Peyer's patch (tissue), 4 donors: ENCODE data around the gene GNAQ. TPM values are rescaled to one million over a fixed set of nuclear protein-coding genes. Genes with fewer than 3 reads are reported as not detected.

Experiments used
- DNase-seq, 3 donors: peaks; one replicate each; pipeline ENCODE4 v3.0.0-alpha.2; 2017 to 2019
- H3K27ac ChIP-seq, 4 donors: fragments of 200-600 bp; sonication (generic); one replicate each; pipeline ENCODE4 v1.5.1; 2016 to 2019
- H3K27me3 ChIP-seq, 2 donors: fragments of 200-600 bp; sonication (generic); one replicate each; pipeline ENCODE4 v1.5.1; 2019
- H3K36me3 ChIP-seq, 3 donors: fragments of 200-600 bp; sonication (generic); one replicate each; pipeline ENCODE4 v1.5.1; 2016 to 2019
- H3K4me1 ChIP-seq, 4 donors: fragments of 200-600 bp; sonication (generic); one replicate each; pipeline ENCODE4 v1.5.1; 2016 to 2019
- H3K4me3 ChIP-seq, 4 donors: fragments of 200-600 bp; sonication (generic); 1 replicate in 3 of 4; 2 replicates in 1 of 4; pipeline ENCODE4 v1.5.1; 2016 to 2019; ENCODE audit warnings: mild to moderate bottlenecking in 1 of 4
- H3K9me3 ChIP-seq, 4 donors: fragments of 200-600 bp; sonication (generic); one replicate each; pipeline ENCODE4 v1.5.1; 2016 to 2019; ENCODE audit warnings: mild to moderate bottlenecking in 1 of 4
- POLR2A ChIP-seq, 2 donors: fragments of 450-650 bp; IDR thresholded peaks; one replicate each; pipeline ENCODE4 v1.5.1; 2017; ENCODE audit warnings: antibody characterized with exemption in 2 of 2, mild to moderate bottlenecking in 2 of 2, moderate library complexity in 2 of 2
- total RNA-seq, 4 donors: library from RNA; depleted of rRNA; stranded (reverse); fragments of >200 nt; gene quantifications; one replicate each; pipeline ENCODE4 v1.1.0, GENCODE V29; 2016
- TF ChIP-seq, protein P1 (sequence below), 6 experiments: fragments of 450-650 bp in 4 of 6; fragments of 200-600 bp in 2 of 6; sonication (generic) in 1 of 6; IDR thresholded peaks; one replicate each; pipeline ENCODE4 v1.5.1; 2017 to 2019; ENCODE audit warnings: antibody characterized with exemption in 6 of 6, mild to moderate bottlenecking in 3 of 6, moderate library complexity in 1 of 6

GNAQ gene
- total RNA-seq, 4 donors from 2014 or later = 28.7 to 45.4 (median 33.5) TPM

DNA sequence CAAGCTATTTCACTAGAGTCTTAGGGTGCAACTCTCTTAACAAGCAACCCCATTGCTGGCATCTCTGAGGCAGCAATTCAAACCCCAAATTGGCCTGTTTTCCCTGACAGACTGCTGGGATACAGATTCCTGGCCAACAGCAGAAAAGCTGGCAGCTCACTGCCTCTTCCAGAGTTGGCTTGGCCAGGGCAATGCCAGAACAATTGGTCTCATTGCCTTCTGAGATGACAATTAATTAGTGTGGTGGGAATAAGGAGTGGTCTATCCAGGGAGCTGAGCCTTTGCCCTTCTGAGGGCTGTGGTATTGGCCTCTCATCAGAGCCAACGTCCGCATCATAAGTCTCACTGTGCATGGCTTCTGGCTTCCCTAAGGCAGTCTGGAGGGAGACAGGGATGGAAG, 183.2 kb downstream of the GNAQ start:
- DNase-seq = no peak

DNA sequence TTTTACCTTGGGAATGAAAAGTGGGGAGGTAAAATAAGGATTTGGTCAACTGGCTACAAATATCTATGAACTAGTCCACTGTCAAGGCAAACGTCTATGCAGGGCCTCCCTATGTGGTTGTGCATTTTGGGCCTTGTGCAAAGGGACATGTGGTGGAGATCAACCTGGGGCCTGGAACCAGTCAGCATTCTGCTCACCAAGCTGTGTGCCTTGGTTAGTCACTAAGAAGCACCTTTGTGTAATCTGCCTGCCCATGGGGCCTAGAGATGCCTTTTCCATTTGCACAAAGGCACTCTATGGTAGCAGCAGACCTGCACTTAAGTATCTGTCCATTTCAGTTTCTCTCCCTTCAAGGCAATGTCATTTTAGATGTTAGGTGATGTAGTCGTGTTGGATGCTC, 184.0 kb downstream of the GNAQ start:
- Histone ChIP-seq H3K9me3 (no peaks in the 10 kb centered on the region), H3K27ac (peak overlapping the region in 2 of 4 donors; percentile 42 to 50), H3K36me3 (no peaks in the 10 kb centered on the region), H3K4me1 (peaks cover 0 to 24% (median 0%) of the 10 kb centered on the region in 4 donors), H3K27me3 (no peaks in the 10 kb centered on the region), H3K4me3 (no peak overlapping the region)
- no peak for DNase-seq
- TF ChIP-seq POLR2A (IDR thresholded peaks at IDR 0.05) = no peak
- TF ChIP-seq, protein P1, sequence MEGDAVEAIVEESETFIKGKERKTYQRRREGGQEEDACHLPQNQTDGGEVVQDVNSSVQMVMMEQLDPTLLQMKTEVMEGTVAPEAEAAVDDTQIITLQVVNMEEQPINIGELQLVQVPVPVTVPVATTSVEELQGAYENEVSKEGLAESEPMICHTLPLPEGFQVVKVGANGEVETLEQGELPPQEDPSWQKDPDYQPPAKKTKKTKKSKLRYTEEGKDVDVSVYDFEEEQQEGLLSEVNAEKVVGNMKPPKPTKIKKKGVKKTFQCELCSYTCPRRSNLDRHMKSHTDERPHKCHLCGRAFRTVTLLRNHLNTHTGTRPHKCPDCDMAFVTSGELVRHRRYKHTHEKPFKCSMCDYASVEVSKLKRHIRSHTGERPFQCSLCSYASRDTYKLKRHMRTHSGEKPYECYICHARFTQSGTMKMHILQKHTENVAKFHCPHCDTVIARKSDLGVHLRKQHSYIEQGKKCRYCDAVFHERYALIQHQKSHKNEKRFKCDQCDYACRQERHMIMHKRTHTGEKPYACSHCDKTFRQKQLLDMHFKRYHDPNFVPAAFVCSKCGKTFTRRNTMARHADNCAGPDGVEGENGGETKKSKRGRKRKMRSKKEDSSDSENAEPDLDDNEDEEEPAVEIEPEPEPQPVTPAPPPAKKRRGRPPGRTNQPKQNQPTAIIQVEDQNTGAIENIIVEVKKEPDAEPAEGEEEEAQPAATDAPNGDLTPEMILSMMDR (IDR thresholded peaks at IDR 0.05) = no peak

More for the DNA sequence above, 183.2 kb downstream of the GNAQ start:
- no peaks in the 10 kb centered on the region for H3K9me3 ChIP-seq
- no peaks in the 10 kb centered on the region for H3K36me3 ChIP-seq
- H3K4me3 ChIP-seq = no peak overlapping the region
- peak overlapping the region; percentile 33 to 50 (median 43) for H3K27ac ChIP-seq
- H3K27me3 ChIP-seq = no peaks in the 10 kb centered on the region
- no peak for TF ChIP-seq POLR2A (IDR thresholded peaks at IDR 0.05)
- TF ChIP-seq, protein P1 (IDR thresholded peaks at IDR 0.05) = no peak
- peaks cover 0 to 24% (median 0%) of the 10 kb centered on the region in 4 donors for H3K4me1 ChIP-seq

DNA sequence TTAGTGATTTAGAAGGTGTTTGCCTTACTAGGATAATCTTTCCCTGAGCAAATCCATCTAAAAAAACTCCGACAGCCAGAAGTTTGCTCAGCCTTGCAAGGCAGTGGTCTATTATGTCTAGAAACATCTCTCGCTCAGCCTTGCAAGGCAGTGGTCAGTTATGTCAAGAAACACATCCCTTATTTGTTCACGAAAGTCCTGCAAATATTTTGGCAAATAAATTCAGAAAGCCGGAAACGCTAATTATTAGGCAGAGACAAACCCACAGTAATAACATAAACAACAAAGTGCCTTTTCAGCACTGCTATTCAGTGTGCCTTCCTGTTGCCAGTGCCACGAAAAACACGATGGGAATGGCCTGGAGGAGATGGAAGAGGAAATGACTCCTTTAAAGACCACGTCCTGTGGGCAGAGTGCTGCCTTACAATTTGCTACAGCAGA, 184.5 kb downstream of the GNAQ start:
- no peak for DNase-seq
- Histone ChIP-seq H3K9me3 (no peaks in the 10 kb centered on the region), H3K4me1 (peaks cover 0 to 19% (median 0%) of the 10 kb centered on the region in 4 donors), H3K36me3 (no peaks in the 10 kb centered on the region), H3K4me3 (no peak overlapping the region), H3K27ac (peak overlapping the region in 2 of 4 donors; percentile 7 to 42), H3K27me3 (no peaks in the 10 kb centered on the region)
- TF ChIP-seq POLR2A (IDR thresholded peaks at IDR 0.05) = no peak
- TF ChIP-seq, protein P1 (IDR thresholded peaks at IDR 0.05) = no peak

DNA sequence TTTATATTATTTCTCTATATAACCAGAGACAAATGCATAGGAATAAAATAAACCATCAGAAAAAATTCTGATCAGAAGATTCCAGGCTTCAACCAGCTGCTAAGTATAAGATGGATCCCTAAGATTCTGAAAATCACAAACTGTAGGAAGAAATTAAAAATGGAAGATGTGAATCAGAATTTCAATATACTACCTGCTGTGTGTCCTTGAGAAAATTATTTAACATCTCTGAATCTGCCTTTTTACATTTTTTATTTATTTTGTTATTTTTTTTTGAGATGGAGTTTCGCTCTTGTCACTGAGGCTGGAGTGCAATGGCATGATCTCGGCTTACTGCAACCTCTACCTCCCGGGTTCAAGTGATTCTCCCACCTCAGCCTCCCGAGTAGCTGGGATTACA, 187.2 kb downstream of the GNAQ start:
- TF ChIP-seq, protein P1 (IDR thresholded peaks at IDR 0.05) = no peak
- no peak for TF ChIP-seq POLR2A (IDR thresholded peaks at IDR 0.05)
- DNase-seq = no peak
- Histone ChIP-seq H3K9me3 (no peaks in the 10 kb centered on the region), H3K4me3 (no peak overlapping the region), H3K27ac (no peak overlapping the region), H3K4me1 (peaks cover 0 to 34% (median 0%) of the 10 kb centered on the region in 4 donors), H3K27me3 (no peaks in the 10 kb centered on the region), H3K36me3 (no peaks in the 10 kb centered on the region)

DNA sequence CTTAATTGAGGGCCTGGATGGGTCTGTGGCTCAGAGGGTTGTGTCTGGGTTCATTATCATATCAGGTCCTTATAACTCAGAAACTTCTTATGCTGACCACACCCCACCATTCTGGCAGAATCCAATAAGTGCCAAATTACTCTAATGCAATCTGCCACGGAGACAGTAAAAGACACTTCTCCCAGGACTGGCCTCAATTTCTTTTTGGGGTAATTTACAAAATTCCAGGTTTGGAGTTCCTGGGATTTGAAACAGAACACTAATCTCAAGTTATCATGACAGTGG, 187.8 kb downstream of the GNAQ start:
- no peak for DNase-seq
- TF ChIP-seq POLR2A (IDR thresholded peaks at IDR 0.05) = no peak
- TF ChIP-seq, protein P1 (IDR thresholded peaks at IDR 0.05) = no peak
- Histone ChIP-seq H3K9me3 (no peaks in the 10 kb centered on the region), H3K4me1 (peaks cover 0 to 37% (median 0%) of the 10 kb centered on the region in 4 donors), H3K4me3 (no peak overlapping the region), H3K36me3 (no peaks in the 10 kb centered on the region), H3K27ac (no peak overlapping the region), H3K27me3 (no peaks in the 10 kb centered on the region)
